Measurements from ENCODE around the gene ISYNA1. TPM values are rescaled to one million over a fixed set of nuclear protein-coding genes. Genes with fewer than 3 reads are reported as not detected.
A peak's percentile ranks its signal among the peaks of the same experiment; 100 is the strongest.

The ISYNA1 gene
- total and polyA plus RNA-seq, 2 of the 13 experiments (the other 11 are each of a cell fraction or from before 2014, with no cell fraction given): 29.6 to 48.5 TPM

DNA sequence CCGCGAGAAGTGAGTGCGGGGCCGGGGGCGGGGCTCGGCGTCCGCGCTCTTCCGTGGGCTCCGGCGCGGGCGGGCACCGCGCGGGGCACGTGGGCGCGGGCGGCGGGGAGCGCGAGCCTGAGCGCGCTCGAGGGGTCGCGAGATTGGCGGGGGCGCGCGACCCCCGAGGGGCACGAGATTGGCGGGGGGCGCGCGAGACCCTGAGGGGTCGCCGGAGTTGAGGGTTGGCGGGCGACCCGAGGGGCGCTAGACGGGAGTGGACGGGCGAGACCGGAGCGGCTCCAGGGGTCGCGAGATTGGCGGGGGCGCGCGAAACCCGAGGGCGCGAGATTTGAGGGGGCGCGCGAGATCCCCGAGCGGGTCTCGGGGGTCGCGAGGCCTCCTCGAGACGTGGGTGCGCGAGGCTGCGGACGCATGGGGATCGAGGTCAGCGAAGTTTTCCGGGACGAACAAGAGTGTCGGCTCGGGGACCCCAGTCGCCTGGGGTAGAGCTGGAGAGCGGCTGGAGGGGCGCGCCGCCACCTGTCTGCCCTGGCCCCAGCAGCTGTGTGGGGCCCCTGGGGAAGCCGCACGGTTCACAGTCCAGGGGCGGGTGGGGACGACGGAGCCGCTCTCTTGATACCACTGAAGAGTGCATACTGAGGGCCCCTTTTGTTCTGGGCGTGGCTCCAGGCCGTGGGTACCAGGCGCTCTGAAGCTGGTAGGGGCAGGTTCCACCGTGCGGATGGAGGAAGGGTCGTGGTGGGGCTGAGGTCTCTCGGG, 18.1 kb downstream of the ISYNA1 start (continued):
- TF ChIP-seq SOX6 (IDR thresholded peaks at IDR 0.05) (no peak), SOX6 (CRISPR knock-in tag; IDR thresholded peaks at IDR 0.05) (peak; percentile 61; the same call in 1 of the 2 replicates), ISX (CRISPR knock-in tag; conservative IDR thresholded peaks at IDR 0.05) (0 out of 2 replicates have a peak, but pooled peaks have one; percentile 7), KLF12 (CRISPR knock-in tag; IDR thresholded peaks at IDR 0.05; ENCODE audit: borderline replicate concordance) (0 out of 2 replicates have a peak, but pooled peaks have one; percentile 60), ZNF777 (CRISPR knock-in tag; IDR thresholded peaks at IDR 0.05) (peak; percentile 93), JDP2 (CRISPR knock-in tag; IDR thresholded peaks at IDR 0.05; ENCODE audit: borderline replicate concordance) (no peak), ZBTB3 (CRISPR knock-in tag; IDR thresholded peaks at IDR 0.05; ENCODE audit: borderline replicate concordance, low read depth) (no peak), ZNF138 (CRISPR knock-in tag; IDR thresholded peaks at IDR 0.05; ENCODE audit: low read depth) (no peak), RAD21 (CRISPR knock-in tag; IDR thresholded peaks at IDR 0.05) (0 out of 2 replicates have a peak, but pooled peaks have one; percentile 29), AKAP8 (CRISPR knock-in tag; IDR thresholded peaks at IDR 0.05) (0 out of 2 replicates have a peak, but pooled peaks have one; percentile 49), ISL2 (CRISPR knock-in tag; IDR thresholded peaks at IDR 0.05) (peak; percentile 55; the same call in 1 of the 2 replicates), ZNF776 (CRISPR knock-in tag; IDR thresholded peaks at IDR 0.05) (peak; percentile 70; the same call in 1 of the 2 replicates), ZNF549 (CRISPR knock-in tag; IDR thresholded peaks at IDR 0.05) (no peak), XRCC5 (optimal IDR thresholded peaks at IDR 0.05; ENCODE audit: low read length) (peak; percentile 33), HIVEP1 (CRISPR knock-in tag; IDR thresholded peaks at IDR 0.05) (peak; percentile 91), SALL1 (CRISPR knock-in tag; IDR thresholded peaks at IDR 0.05) (peak; percentile 41; the same call in 1 of the 2 replicates), KLF16 (CRISPR knock-in tag; IDR thresholded peaks at IDR 0.05) (no peak), ZNF530 (CRISPR knock-in tag; IDR thresholded peaks at IDR 0.05; ENCODE audit: low read depth) (no peak), ZNF772 (CRISPR knock-in tag; IDR thresholded peaks at IDR 0.05) (peak; percentile 88), RBFOX2 (IDR thresholded peaks at IDR 0.05; ENCODE audit: low read depth, low read length) (peak; percentile 71; the same call in 1 of the 2 replicates), SIN3A (IDR thresholded peaks at IDR 0.05; ENCODE audit: borderline replicate concordance, low read depth, low read length) (no peak)
- TF ChIP-seq, protein P1, sequence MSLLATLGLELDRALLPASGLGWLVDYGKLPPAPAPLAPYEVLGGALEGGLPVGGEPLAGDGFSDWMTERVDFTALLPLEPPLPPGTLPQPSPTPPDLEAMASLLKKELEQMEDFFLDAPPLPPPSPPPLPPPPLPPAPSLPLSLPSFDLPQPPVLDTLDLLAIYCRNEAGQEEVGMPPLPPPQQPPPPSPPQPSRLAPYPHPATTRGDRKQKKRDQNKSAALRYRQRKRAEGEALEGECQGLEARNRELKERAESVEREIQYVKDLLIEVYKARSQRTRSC (CRISPR knock-in tag; IDR thresholded peaks at IDR 0.05; ENCODE audit: low read depth): no peak
- TF ChIP-seq, protein P2, sequence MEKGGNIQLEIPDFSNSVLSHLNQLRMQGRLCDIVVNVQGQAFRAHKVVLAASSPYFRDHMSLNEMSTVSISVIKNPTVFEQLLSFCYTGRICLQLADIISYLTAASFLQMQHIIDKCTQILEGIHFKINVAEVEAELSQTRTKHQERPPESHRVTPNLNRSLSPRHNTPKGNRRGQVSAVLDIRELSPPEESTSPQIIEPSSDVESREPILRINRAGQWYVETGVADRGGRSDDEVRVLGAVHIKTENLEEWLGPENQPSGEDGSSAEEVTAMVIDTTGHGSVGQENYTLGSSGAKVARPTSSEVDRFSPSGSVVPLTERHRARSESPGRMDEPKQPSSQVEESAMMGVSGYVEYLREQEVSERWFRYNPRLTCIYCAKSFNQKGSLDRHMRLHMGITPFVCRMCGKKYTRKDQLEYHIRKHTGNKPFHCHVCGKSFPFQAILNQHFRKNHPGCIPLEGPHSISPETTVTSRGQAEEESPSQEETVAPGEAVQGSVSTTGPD (CRISPR knock-in tag; IDR thresholded peaks at IDR 0.05): 0 out of 2 replicates have a peak, but pooled peaks have one; percentile 43
- TF ChIP-seq, protein P3, sequence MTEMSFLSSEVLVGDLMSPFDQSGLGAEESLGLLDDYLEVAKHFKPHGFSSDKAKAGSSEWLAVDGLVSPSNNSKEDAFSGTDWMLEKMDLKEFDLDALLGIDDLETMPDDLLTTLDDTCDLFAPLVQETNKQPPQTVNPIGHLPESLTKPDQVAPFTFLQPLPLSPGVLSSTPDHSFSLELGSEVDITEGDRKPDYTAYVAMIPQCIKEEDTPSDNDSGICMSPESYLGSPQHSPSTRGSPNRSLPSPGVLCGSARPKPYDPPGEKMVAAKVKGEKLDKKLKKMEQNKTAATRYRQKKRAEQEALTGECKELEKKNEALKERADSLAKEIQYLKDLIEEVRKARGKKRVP (CRISPR knock-in tag; IDR thresholded peaks at IDR 0.05): no peak
- TF ChIP-seq, protein P4, sequence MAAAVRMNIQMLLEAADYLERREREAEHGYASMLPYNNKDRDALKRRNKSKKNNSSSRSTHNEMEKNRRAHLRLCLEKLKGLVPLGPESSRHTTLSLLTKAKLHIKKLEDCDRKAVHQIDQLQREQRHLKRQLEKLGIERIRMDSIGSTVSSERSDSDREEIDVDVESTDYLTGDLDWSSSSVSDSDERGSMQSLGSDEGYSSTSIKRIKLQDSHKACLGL (CRISPR knock-in tag; IDR thresholded peaks at IDR 0.05): peak; percentile 84
- TF ChIP-seq, protein P5, sequence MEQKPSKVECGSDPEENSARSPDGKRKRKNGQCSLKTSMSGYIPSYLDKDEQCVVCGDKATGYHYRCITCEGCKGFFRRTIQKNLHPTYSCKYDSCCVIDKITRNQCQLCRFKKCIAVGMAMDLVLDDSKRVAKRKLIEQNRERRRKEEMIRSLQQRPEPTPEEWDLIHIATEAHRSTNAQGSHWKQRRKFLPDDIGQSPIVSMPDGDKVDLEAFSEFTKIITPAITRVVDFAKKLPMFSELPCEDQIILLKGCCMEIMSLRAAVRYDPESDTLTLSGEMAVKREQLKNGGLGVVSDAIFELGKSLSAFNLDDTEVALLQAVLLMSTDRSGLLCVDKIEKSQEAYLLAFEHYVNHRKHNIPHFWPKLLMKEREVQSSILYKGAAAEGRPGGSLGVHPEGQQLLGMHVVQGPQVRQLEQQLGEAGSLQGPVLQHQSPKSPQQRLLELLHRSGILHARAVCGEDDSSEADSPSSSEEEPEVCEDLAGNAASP (CRISPR knock-in tag; IDR thresholded peaks at IDR 0.05; ENCODE audit: borderline replicate concordance): peak; percentile 56; the same call in 1 of the 2 replicates
